Mesendoderm (in vitro differentiated cells): ENCODE data around the gene ZNF611.
"Not testable (repeated sequence)": the region's sequence is repeated elsewhere in the genome, so short reads cannot be mapped to it uniquely, and the experiment has no call there.

Experiments
- DNase-seq: peaks from one replicate; pipeline ENCODE4 v3.0.0; 2013
- H2AK5ac ChIP-seq: 2 replicates; pipeline ENCODE4 v1.6.1; 2013; ENCODE audit warnings: low read length, inconsistent platforms
- H2BK120ac ChIP-seq: 2 replicates; pipeline ENCODE4 v1.6.1; 2013; ENCODE audit warnings: low read depth, mild to moderate bottlenecking, low read length, moderate library complexity, mixed read lengths
- H2BK15ac ChIP-seq: replicated peaks from 2 replicates; pipeline ENCODE4 v1.6.1; 2013; ENCODE audit warnings: low read depth, mild to moderate bottlenecking, moderate library complexity
- H2BK5ac ChIP-seq: 2 replicates; pipeline ENCODE4 v1.6.1; 2013; ENCODE audit warnings: low read length, inconsistent platforms
- H3K18ac ChIP-seq: 2 replicates; pipeline ENCODE4 v1.6.1; 2013; ENCODE audit warnings: mild to moderate bottlenecking, low read length, mixed read lengths
- H3K23ac ChIP-seq: one replicate; pipeline ENCODE4 v1.6.1; 2013; ENCODE audit warnings: low read length
- H3K27ac ChIP-seq: 2 replicates; pipeline ENCODE4 v1.5.1; 2013; ENCODE audit warnings: low read depth, mild to moderate bottlenecking, inconsistent platforms, low read length, moderate library complexity
- H3K27me3 ChIP-seq: 2 replicates; pipeline ENCODE4 v1.6.1; 2013; ENCODE audit warnings: low read length, control low read depth, mild to moderate bottlenecking, inconsistent platforms; ENCODE audit not compliant: insufficient read depth, poor library complexity
- H3K36me3 ChIP-seq: 2 replicates; pipeline ENCODE4 v1.6.1; 2013; ENCODE audit warnings: low read length, inconsistent platforms; ENCODE audit not compliant: control insufficient read depth, insufficient read depth
- H3K4ac ChIP-seq: one replicate; pipeline ENCODE4 v1.6.1; 2013; ENCODE audit warnings: low read depth, mild to moderate bottlenecking, low read length, moderate library complexity
- H3K4me1 ChIP-seq: 2 replicates; pipeline ENCODE4 v1.6.1; 2013; ENCODE audit warnings: low read depth, low read length, inconsistent platforms; ENCODE audit not compliant: control insufficient read depth
- H3K4me2 ChIP-seq: 2 replicates; pipeline ENCODE4 v1.6.1; 2013; ENCODE audit warnings: low read length
- H3K4me3 ChIP-seq: 2 replicates; pipeline ENCODE4 v1.5.1; 2013; ENCODE audit warnings: mild to moderate bottlenecking, low read length
- H3K56ac ChIP-seq: one replicate; pipeline ENCODE4 v1.6.1; 2013; ENCODE audit warnings: low read length
- H3K79me1 ChIP-seq: 2 replicates; pipeline ENCODE4 v1.6.1; 2013; ENCODE audit warnings: low read length, inconsistent platforms
- H3K79me2 ChIP-seq: 2 replicates; pipeline ENCODE4 v1.6.1; 2013; ENCODE audit warnings: mild to moderate bottlenecking, low read length; ENCODE audit not compliant: control insufficient read depth, insufficient read depth
- H3K9ac ChIP-seq: 2 replicates; pipeline ENCODE4 v1.6.1; 2013; ENCODE audit warnings: low read length, inconsistent platforms
- H4K5ac ChIP-seq: one replicate; pipeline ENCODE4 v1.6.1; 2013; ENCODE audit warnings: low read length
- H4K8ac ChIP-seq: one replicate; pipeline ENCODE4 v1.6.1; 2013; ENCODE audit warnings: low read depth, mild to moderate bottlenecking, control low read depth, low read length, moderate library complexity
- WGBS: extraction: QIAGEN DNeasy Blood & Tissue Kit; methylation state at CpG from one replicate; pipeline ENCODE4 v1.1.7; 2013; ENCODE audit warnings: low lambda C conversion rate, missing lambda C conversion rate; ENCODE audit not compliant: insufficient coverage; ENCODE audit errors: extremely low coverage; 5-methylcytosine and 5-hydroxymethylcytosine counted together

Gene ZNF611

DNA sequence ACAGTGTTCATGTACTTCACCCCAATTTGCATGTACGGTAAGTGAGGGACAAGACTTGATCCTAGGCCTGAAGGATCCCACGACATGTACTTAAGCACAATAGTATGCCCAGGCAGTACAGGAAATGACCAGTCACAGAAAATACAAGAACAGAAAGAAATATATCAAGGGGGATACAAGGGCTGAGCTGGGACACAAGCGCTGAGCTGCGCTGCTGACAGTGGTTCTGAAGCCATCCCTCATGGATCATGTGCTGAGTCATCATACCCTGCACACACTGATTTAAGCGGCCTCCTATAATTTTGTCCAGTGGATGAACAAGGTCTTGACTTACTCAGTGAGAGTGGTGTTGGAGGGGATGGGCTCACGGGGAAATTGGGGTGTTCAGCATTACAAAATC is 59.6 kb downstream of the ZNF611 start:
- H3K36me3 ChIP-seq, H3K4me2 ChIP-seq, H3K56ac ChIP-seq, H3K4me3 ChIP-seq, H3K9ac ChIP-seq, H2BK5ac ChIP-seq, H3K27ac ChIP-seq, H4K5ac ChIP-seq, DNase-seq, H2BK120ac ChIP-seq, H2AK5ac ChIP-seq, H3K23ac ChIP-seq, H3K27me3 ChIP-seq, H3K18ac ChIP-seq, H3K79me2 ChIP-seq, H3K4me1 ChIP-seq, H3K4ac ChIP-seq, H4K8ac ChIP-seq, H2BK15ac ChIP-seq: not testable (repeated sequence)
- no CpG with 5 or more reads among the region's 6 CpGs for WGBS
- H3K79me1 ChIP-seq = peaks cover 11% of the 10 kb centered on the region

DNA sequence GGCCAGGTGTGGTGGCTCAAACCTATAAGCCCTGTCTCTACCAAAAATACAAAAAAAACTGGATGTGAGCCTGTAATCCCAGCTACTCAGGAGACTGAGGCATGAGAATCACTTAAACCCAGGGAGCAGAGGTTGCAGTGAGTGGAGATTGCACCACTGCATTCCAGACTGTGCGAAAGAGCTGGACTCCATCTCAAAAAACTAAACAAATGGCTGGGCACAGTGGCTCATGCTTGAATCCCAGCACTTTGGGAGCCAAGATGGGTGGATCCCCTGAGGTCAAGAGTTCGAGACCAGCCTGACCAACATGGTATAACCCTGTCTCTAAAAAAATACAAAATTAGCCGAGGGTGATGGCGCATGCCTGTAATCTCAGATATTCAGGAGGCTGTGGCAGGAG is 61.8 kb downstream of the ZNF611 start:
- H3K36me3 ChIP-seq = no peaks in the 10 kb centered on the region

DNA sequence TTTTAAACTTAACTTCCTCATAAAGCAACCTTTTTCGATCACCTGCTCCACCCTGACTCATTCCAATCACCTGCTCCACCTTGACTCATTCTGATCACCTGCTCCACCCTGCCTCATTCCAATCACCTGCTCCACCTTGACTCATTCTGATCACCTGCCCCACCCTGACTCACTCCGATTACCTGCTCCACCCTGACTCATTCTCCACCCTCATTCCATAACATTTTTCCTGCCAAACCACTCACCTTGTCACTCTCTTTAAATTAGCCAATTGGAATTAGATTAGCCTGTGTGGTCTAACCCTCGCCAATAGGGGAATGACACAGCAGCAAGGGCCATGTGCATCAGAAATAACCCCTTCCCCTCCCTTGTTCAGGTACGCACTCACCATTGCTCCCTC is 64.8 kb downstream of the ZNF611 start:
- H2AK5ac ChIP-seq = no peak overlapping the region
- no peaks in the 10 kb centered on the region for H3K27me3 ChIP-seq
- no peak overlapping the region for H4K8ac ChIP-seq
- H3K4me2 ChIP-seq = no peak overlapping the region
- no peak overlapping the region for H2BK120ac ChIP-seq
- no peak overlapping the region for H3K56ac ChIP-seq
- no peak overlapping the region for H3K18ac ChIP-seq
- no peaks in the 10 kb centered on the region for H3K4me1 ChIP-seq
- no peak overlapping the region for H2BK5ac ChIP-seq
- no peaks in the 10 kb centered on the region for H3K79me2 ChIP-seq
- peak; percentile 37 for DNase-seq
- no peaks in the 10 kb centered on the region for H3K36me3 ChIP-seq
- H3K79me1 ChIP-seq = peaks cover 6% of the 10 kb centered on the region
- H4K5ac ChIP-seq = no peak overlapping the region
- H3K4me3 ChIP-seq = no peak overlapping the region
- H2BK15ac ChIP-seq = no peak overlapping the region
- no CpG with 5 or more reads among the region's 4 CpGs for WGBS
- no peak overlapping the region for H3K4ac ChIP-seq
- H3K23ac ChIP-seq = no peak overlapping the region
- H3K27ac ChIP-seq = no peak overlapping the region
- H3K9ac ChIP-seq = no peak overlapping the region

More for the DNA sequence above, 61.8 kb downstream of the ZNF611 start:
- Histone ChIP-seq H2BK15ac (no peak overlapping the region), H3K18ac (no peak overlapping the region), H3K27ac (no peak overlapping the region), H3K27me3 (no peaks in the 10 kb centered on the region), H3K79me1 (peaks cover 7% of the 10 kb centered on the region), H4K5ac (no peak overlapping the region), H3K56ac (no peak overlapping the region), H2BK5ac (no peak overlapping the region), H3K4me2 (no peak overlapping the region), H3K4ac (no peak overlapping the region), H3K23ac (no peak overlapping the region), H2BK120ac (no peak overlapping the region), H2AK5ac (no peak overlapping the region), H4K8ac (no peak overlapping the region), H3K4me1 (no peaks in the 10 kb centered on the region), H3K79me2 (no peaks in the 10 kb centered on the region), H3K4me3 (no peak overlapping the region), H3K9ac (no peak overlapping the region)
- DNase-seq = no peak
- WGBS = no CpG with 5 or more reads among the region's 4 CpGs

DNA sequence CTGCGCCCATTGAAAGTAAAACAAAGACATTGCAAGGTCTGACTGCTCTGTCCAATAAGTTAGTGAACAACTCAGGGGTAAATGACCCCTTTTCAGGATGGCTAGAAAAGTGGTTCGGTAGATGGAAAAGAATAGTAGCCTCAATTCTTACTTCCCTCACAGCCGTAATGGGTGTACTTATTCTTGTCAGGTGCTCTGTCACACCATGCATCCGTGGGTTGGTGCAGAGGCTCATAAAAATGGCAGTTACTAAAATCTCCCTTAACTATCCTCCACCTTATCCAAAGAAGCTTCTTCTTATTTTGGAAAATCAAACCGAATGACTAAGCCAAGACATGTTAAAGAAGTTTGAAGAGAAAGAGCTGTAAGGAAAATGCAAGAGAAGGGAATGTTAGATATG is 65.3 kb downstream of the ZNF611 start:
- Histone ChIP-seq H3K18ac (no peak overlapping the region), H2AK5ac (no peak overlapping the region), H3K56ac (no peak overlapping the region), H3K27ac (no peak overlapping the region), H3K79me2 (no peaks in the 10 kb centered on the region), H2BK15ac (no peak overlapping the region), H3K9ac (no peak overlapping the region), H3K27me3 (no peaks in the 10 kb centered on the region), H3K4ac (no peak overlapping the region), H3K4me1 (no peaks in the 10 kb centered on the region), H3K23ac (no peak overlapping the region), H2BK5ac (no peak overlapping the region), H2BK120ac (no peak overlapping the region), H4K5ac (no peak overlapping the region), H3K36me3 (no peaks in the 10 kb centered on the region), H4K8ac (no peak overlapping the region), H3K4me3 (no peak overlapping the region), H3K4me2 (no peak overlapping the region), H3K79me1 (peaks cover 6% of the 10 kb centered on the region)
- no peak for DNase-seq
- WGBS = no CpG with 5 or more reads among the region's 5 CpGs

DNA sequence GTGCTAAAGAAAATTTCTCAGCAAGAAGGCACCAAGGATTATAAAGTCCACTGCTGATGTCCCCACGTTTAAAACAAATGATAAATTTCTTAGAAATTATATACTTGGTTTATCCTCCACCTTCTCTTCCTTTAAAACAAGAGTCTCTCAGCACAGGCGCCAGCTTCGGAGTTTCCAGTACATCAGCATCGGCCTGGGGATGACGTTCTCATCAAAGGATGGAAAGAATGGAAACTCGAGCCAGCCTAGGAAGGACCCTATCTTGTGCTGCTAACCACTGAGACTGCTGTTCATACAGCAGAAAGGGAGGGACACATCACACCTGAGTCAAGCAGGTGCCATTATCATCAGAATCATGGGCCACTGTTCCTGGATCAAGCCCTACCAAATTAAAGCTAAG is 66.9 kb downstream of the ZNF611 start:
- Histone ChIP-seq H3K56ac (no peak overlapping the region), H3K36me3 (no peaks in the 10 kb centered on the region), H2BK5ac (no peak overlapping the region), H2AK5ac (no peak overlapping the region), H3K79me1 (peaks cover 4% of the 10 kb centered on the region), H3K27me3 (no peaks in the 10 kb centered on the region), H2BK120ac (no peak overlapping the region), H3K18ac (no peak overlapping the region), H3K4me1 (no peaks in the 10 kb centered on the region), H2BK15ac (no peak overlapping the region), H4K5ac (no peak overlapping the region), H3K4ac (no peak overlapping the region), H3K4me3 (no peak overlapping the region), H3K4me2 (no peak overlapping the region), H3K79me2 (no peaks in the 10 kb centered on the region), H3K23ac (no peak overlapping the region), H4K8ac (no peak overlapping the region), H3K9ac (no peak overlapping the region), H3K27ac (no peak overlapping the region)
- no peak for DNase-seq
- no CpG with 5 or more reads among the region's 6 CpGs for WGBS

- no peak for DNase-seq
- H3K4me1 ChIP-seq = no peaks in the 10 kb centered on the region
- H3K4me3 ChIP-seq = no peak overlapping the region
- H2BK120ac ChIP-seq = no peak overlapping the region
- H3K23ac ChIP-seq = no peak overlapping the region
- H3K18ac ChIP-seq = no peak overlapping the region
- no peak overlapping the region for H2BK15ac ChIP-seq
- H3K9ac ChIP-seq = no peak overlapping the region
- no peak overlapping the region for H3K27ac ChIP-seq
- no peak overlapping the region for H2BK5ac ChIP-seq
- H3K79me1 ChIP-seq = peaks cover 6% of the 10 kb centered on the region
- H3K4me2 ChIP-seq = no peak overlapping the region
- no peak overlapping the region for H4K5ac ChIP-seq
- H3K79me2 ChIP-seq = no peaks in the 10 kb centered on the region
- no peaks in the 10 kb centered on the region for H3K36me3 ChIP-seq
- no peak overlapping the region for H2AK5ac ChIP-seq
- no peaks in the 10 kb centered on the region for H3K27me3 ChIP-seq
- no peak overlapping the region for H3K4ac ChIP-seq
- no peak overlapping the region for H4K8ac ChIP-seq
- H3K56ac ChIP-seq = no peak overlapping the region
These were observed 68.3 kb downstream of the ZNF611 start for GRCh38 chr19:52666506-52666905.
